ENCODE data around the gene TRIP12. TPM values are rescaled to one million over a fixed set of nuclear protein-coding genes. Genes with fewer than 3 reads are reported as not detected.
"Not testable (repeated sequence)": the region's sequence is repeated elsewhere in the genome, so short reads cannot be mapped to it uniquely, and the experiment has no call there.

Gene TRIP12
- total RNA-seq, 2 donors from 2014 or later = 182 to 289 TPM

DNA sequence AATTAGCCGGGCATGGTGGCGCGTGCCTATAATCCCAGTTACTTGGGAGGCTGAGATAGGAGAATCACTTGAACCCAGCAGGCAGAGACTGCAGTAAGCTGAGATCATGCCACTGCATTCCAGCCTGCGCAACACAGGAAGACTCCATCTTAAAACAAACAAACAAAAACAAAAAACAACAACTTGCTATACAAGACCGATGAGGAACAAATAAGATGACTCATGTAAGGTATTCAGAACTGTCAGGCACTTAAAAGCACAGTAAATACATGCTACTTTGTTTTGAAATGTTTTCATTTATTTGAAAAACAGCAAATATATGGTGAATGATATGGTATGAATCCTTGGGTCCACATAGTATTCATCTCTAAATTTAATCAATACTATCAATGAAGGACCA lies 66.7 kb downstream of the TRIP12 start:
- no peaks in the 10 kb centered on the region for H3K9me3 ChIP-seq
- 93% methylated on average over 5 of the region's 5 CpGs for WGBS
- no peak for DNase-seq (ENCODE audit: low spot score)
- TF ChIP-seq POLR2AphosphoS5 (IDR thresholded peaks at IDR 0.05) (no peak), POLR2A (IDR thresholded peaks at IDR 0.05) (no peak)
- TF ChIP-seq, protein P1, sequence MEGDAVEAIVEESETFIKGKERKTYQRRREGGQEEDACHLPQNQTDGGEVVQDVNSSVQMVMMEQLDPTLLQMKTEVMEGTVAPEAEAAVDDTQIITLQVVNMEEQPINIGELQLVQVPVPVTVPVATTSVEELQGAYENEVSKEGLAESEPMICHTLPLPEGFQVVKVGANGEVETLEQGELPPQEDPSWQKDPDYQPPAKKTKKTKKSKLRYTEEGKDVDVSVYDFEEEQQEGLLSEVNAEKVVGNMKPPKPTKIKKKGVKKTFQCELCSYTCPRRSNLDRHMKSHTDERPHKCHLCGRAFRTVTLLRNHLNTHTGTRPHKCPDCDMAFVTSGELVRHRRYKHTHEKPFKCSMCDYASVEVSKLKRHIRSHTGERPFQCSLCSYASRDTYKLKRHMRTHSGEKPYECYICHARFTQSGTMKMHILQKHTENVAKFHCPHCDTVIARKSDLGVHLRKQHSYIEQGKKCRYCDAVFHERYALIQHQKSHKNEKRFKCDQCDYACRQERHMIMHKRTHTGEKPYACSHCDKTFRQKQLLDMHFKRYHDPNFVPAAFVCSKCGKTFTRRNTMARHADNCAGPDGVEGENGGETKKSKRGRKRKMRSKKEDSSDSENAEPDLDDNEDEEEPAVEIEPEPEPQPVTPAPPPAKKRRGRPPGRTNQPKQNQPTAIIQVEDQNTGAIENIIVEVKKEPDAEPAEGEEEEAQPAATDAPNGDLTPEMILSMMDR (IDR thresholded peaks at IDR 0.05) = no peak
- no peaks in the 10 kb centered on the region for H3K4me1 ChIP-seq (replicated peaks)
- no peak overlapping the region for H3K27ac ChIP-seq
- peaks cover 0 to 2% of the 10 kb centered on the region in 2 donors for H3K36me3 ChIP-seq
- H3K4me3 ChIP-seq = no peak overlapping the region
- intact Hi-C loops (cut with DNase I) = no loop called here
- H3K27me3 ChIP-seq (replicated peaks; ENCODE audit: insufficient read depth) = no peaks in the 10 kb centered on the region

DNA sequence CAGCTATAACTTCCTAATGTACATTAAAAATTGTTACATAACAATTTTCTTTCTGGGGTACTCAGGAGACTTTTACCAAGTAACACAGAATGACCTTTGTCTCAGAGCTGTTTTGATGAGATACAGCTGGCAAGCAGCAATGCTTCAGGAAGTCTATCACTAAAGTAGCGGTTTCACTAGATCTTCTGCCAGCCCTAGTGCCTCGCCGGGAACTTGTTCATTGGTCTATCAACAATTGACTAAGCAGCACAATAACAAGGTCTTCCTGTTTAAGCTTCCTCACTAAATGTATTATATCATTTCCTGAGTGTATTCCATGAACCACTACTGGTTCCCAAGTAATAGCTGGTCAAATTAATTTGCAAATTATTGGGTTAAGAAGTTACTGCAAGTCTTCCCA lies 69.2 kb downstream of the TRIP12 start:
- intact Hi-C loops (cut with DNase I) = no loop called here
- no peaks in the 10 kb centered on the region for H3K27me3 ChIP-seq (replicated peaks; ENCODE audit: insufficient read depth)
- H3K9me3 ChIP-seq = no peaks in the 10 kb centered on the region
- no peak overlapping the region for H3K4me3 ChIP-seq
- no peak overlapping the region for H3K27ac ChIP-seq
- no peak for DNase-seq (ENCODE audit: low spot score)
- H3K36me3 ChIP-seq = no peaks in the 10 kb centered on the region
- TF ChIP-seq POLR2A (IDR thresholded peaks at IDR 0.05) (no peak), POLR2AphosphoS5 (IDR thresholded peaks at IDR 0.05) (no peak)
- TF ChIP-seq, protein P1 (IDR thresholded peaks at IDR 0.05) = no peak
- WGBS = 56% methylated on average over 3 of the region's 3 CpGs
- H3K4me1 ChIP-seq (replicated peaks) = no peaks in the 10 kb centered on the region

DNA sequence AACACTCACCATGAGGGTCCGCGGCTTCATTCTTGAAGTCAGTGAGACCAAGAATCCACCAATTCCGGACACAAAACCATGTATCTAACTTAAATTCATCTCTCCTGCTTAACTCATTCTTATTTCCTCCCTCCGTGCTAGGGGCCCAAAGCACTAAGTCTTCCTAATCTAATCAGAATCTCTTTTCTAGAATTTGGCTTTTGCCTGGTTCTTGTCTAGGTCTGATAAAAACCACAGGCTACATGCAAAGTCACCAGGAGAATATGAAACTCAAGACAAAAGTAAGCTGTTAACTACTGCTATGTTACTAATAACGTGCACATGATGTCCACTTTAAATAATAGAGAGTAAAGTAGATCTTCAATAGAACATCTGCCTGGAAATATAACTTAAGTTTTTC lies 69.9 kb downstream of the TRIP12 start:
- 88% methylated on average over 5 of the region's 5 CpGs for WGBS
- TF ChIP-seq POLR2AphosphoS5 (IDR thresholded peaks at IDR 0.05) (no peak), POLR2A (IDR thresholded peaks at IDR 0.05) (no peak)
- TF ChIP-seq, protein P1 (IDR thresholded peaks at IDR 0.05) = no peak

DNA sequence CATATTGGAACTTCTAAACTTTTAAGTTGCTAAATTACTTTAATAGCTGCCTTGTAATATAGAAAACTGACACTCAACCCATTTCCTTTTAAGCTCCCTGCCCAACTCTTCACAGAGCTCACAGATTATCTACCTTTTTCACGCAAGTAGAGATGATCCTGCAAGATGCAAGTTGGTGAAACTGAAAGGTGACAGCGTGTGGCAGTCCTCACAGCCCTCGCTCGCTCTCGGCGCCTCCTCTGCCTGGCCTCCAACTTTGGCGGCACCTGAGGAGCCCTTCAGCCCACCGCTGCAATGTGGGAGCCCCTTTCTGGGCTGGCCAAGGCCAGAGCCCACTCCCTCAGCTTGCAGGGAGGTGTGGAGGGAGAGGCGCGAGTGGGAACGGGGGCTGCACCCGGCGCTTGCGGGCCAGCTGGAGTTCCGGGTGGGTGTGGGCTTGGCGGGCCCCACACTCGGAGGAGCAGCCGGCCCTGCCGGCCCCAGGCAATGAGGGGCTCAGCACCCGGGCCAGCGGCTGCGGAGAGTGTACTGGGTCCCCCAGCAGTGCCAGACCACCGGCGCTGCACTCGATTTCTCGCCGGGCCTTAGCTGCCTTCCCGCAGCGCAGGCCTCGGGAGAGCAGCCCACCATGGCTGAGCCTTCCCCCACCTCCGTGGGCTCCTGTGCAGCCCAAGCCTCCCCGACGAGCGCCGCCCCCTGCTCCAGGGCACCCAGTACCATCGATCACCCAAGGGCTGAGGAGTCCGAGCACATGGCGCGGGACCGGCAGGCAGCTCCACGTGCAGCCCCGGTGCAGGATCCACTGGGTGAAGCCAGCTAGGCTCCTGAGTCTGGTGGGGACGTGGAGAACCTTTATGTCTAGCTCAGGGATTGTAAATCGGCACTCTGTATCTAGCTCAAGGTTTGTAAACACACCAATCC lies 71.2 kb downstream of the TRIP12 start:
- H3K4me1 ChIP-seq (replicated peaks); H3K36me3 ChIP-seq; H3K9me3 ChIP-seq; H3K4me3 ChIP-seq; H3K27me3 ChIP-seq (replicated peaks; ENCODE audit: insufficient read depth); intact Hi-C loops (cut with DNase I); DNase-seq (ENCODE audit: low spot score); H3K27ac ChIP-seq: not testable (repeated sequence)
- 98% methylated on average over 39 of the region's 44 CpGs for WGBS

More for the DNA sequence above, 69.9 kb downstream of the TRIP12 start:
- intact Hi-C loops (cut with DNase I) = no loop called here
- H3K4me3 ChIP-seq = no peak overlapping the region
- H3K36me3 ChIP-seq = no peaks in the 10 kb centered on the region
- H3K27me3 ChIP-seq (replicated peaks; ENCODE audit: insufficient read depth) = no peaks in the 10 kb centered on the region
- H3K9me3 ChIP-seq = no peaks in the 10 kb centered on the region
- DNase-seq (ENCODE audit: low spot score) = no peak
- no peaks in the 10 kb centered on the region for H3K4me1 ChIP-seq (replicated peaks)
- no peak overlapping the region for H3K27ac ChIP-seq

DNA sequence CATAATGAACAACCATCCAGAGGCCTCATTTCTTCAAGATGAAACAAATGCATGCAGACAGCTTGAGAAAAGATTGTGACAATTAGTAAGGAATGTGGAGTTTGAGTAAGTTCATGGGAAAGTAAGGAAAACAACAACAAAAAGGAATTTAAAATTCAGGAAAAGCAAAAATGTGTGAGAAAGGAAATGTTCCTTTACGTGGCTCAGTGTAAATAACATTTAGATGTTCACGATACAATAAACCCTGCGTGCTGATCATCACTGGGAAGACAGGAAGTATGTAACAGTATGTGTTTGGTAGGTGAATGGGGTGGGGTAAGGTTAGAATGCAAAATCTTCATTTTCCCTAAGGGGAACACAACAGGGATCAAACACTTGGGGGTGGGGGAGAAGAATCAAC lies 72.7 kb downstream of the TRIP12 start:
- no peaks in the 10 kb centered on the region for H3K36me3 ChIP-seq
- no peak for TF ChIP-seq POLR2A (IDR thresholded peaks at IDR 0.05)
- TF ChIP-seq POLR2AphosphoS5 (IDR thresholded peaks at IDR 0.05) = peak; percentile 44
- no peak overlapping the region for H3K4me3 ChIP-seq
- intact Hi-C loops (cut with DNase I) = no loop called here
- 52% methylated on average over 3 of the region's 3 CpGs for WGBS
- no peak for DNase-seq (ENCODE audit: low spot score)
- no peaks in the 10 kb centered on the region for H3K9me3 ChIP-seq
- H3K27me3 ChIP-seq (replicated peaks; ENCODE audit: insufficient read depth) = no peaks in the 10 kb centered on the region
- peak overlapping the region in 1 of 2 donors; percentile 51 for H3K27ac ChIP-seq
- H3K4me1 ChIP-seq (replicated peaks) = no peaks in the 10 kb centered on the region

DNA sequence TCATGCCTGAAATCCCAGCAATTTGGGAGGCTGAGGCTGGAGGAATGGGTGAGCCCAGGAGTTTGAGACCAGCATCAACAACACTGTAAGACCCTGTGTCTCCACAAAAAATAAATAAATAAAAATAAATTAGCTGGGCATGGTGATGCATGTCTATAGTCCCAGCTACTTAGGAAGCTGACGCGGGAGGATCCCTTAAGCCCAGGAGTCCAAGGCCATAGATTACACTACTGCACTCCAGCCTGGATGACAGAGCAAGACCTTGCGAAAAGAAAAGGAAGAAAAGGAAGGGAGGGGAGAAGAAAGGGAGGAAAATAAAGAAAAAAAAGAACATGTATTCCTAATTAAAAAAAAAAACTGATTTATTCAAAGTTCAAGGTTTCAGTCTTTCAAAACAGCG lies 78.2 kb downstream of the TRIP12 start:
- no peaks in the 10 kb centered on the region for H3K36me3 ChIP-seq
- H3K4me1 ChIP-seq (replicated peaks) = no peaks in the 10 kb centered on the region
- DNase-seq (ENCODE audit: low spot score) = no peak
- H3K9me3 ChIP-seq = no peaks in the 10 kb centered on the region
- no peaks in the 10 kb centered on the region for H3K27me3 ChIP-seq (replicated peaks; ENCODE audit: insufficient read depth)
- no peak overlapping the region for H3K27ac ChIP-seq
- H3K4me3 ChIP-seq = no peak overlapping the region
- 95% methylated on average over 4 of the region's 4 CpGs for WGBS
- no peak for TF ChIP-seq POLR2A (IDR thresholded peaks at IDR 0.05)
- TF ChIP-seq, protein P1 (IDR thresholded peaks at IDR 0.05) = no peak
- TF ChIP-seq POLR2AphosphoS5 (IDR thresholded peaks at IDR 0.05) = no peak
- intact Hi-C loops (cut with DNase I) = no loop called here

Measured in prostate gland (tissue), 2 donors.